ENCODE results near the gene AKR1A1.
"Not testable (repeated sequence)": the region's sequence is repeated elsewhere in the genome, so short reads cannot be mapped to it uniquely, and the experiment has no call there.

The AKR1A1 gene

GRCh38 chr1:45523975-45524374 is 26.7 kb upstream of the AKR1A1 start:
- not testable (repeated sequence) for FAIRE-seq

GRCh38 chr1:45526135-45526644 is 24.4 kb upstream of the AKR1A1 start:
- FAIRE-seq = no peak

GRCh38 chr1:45530632-45531135 is 19.9 kb upstream of the AKR1A1 start:
- FAIRE-seq = no peak

GRCh38 chr1:45531873-45532272 is 18.8 kb upstream of the AKR1A1 start:
- FAIRE-seq = no peak

- no peak for FAIRE-seq
Measured at GRCh38 chr1:45535988-45536766, 14.4 kb upstream of the AKR1A1 start.

- FAIRE-seq = no peak
Measured at GRCh38 chr1:45536886-45537285, 13.7 kb upstream of the AKR1A1 start.

GRCh38 chr1:45541193-45541592 is 9.4 kb upstream of the AKR1A1 start:
- no peak for FAIRE-seq

- no peak for FAIRE-seq
Measured at GRCh38 chr1:45542591-45542990, 8.0 kb upstream of the AKR1A1 start.

- no peak for FAIRE-seq
Measured at GRCh38 chr1:45543581-45544417, 6.8 kb upstream of the AKR1A1 start.

- no peak for FAIRE-seq
Measured at GRCh38 chr1:45544530-45544929, 6.1 kb upstream of the AKR1A1 start.

- FAIRE-seq = no peak
Measured at GRCh38 chr1:45545019-45545493, 5.6 kb upstream of the AKR1A1 start.

- FAIRE-seq = no peak
Measured at GRCh38 chr1:45545553-45546310, 4.9 kb upstream of the AKR1A1 start.

- no peak for FAIRE-seq
Measured at GRCh38 chr1:45551684-45552083, 1.1 kb downstream of the AKR1A1 start.

GRCh38 chr1:45552331-45552730 is 1.7 kb downstream of the AKR1A1 start:
- no peak for FAIRE-seq

GRCh38 chr1:45554198-45554597 is 3.6 kb downstream of the AKR1A1 start:
- FAIRE-seq = no peak

- no peak for FAIRE-seq
Measured at GRCh38 chr1:45557422-45557944, 6.9 kb downstream of the AKR1A1 start.

GRCh38 chr1:45563843-45564242 is 13.2 kb downstream of the AKR1A1 start:
- FAIRE-seq = no peak

GRCh38 chr1:45566722-45567121 is 16.1 kb downstream of the AKR1A1 start:
- no peak for FAIRE-seq

GRCh38 chr1:45567911-45568310 is 17.3 kb downstream of the AKR1A1 start:
- no peak for FAIRE-seq

GRCh38 chr1:45568421-45568820 is 17.8 kb downstream of the AKR1A1 start:
- no peak for FAIRE-seq

GRCh38 chr1:45569571-45569961 is 18.9 kb downstream of the AKR1A1 start:
- FAIRE-seq = no peak

- FAIRE-seq = no peak
Measured at GRCh38 chr1:45569962-45570581, 19.4 kb downstream of the AKR1A1 start.
